Measurements from ENCODE around the gene EIF5B.

The EIF5B gene

GRCh38 chr2:99444222-99444621 lies 107.0 kb downstream of the EIF5B start:
- no peaks in the 10 kb centered on the region for H3K9me2 ChIP-seq (replicated peaks; ENCODE audit: low read depth, low read length)
- no peaks in the 10 kb centered on the region for H3F3A ChIP-seq (ENCODE audit: low read depth)
- H3K4me3 ChIP-seq (ENCODE audit: low read length, poor library complexity, severe bottlenecking) = no peak overlapping the region
- H3K36me3 ChIP-seq (ENCODE audit: insufficient read depth, low read length) = peaks cover 71% of the 10 kb centered on the region
- no peak overlapping the region for H2AFZ ChIP-seq (ENCODE audit: low read length)
- H3K9ac ChIP-seq (ENCODE audit: low read depth, low read length, poor library complexity, severe bottlenecking) = no peak overlapping the region
- H3K79me2 ChIP-seq (ENCODE audit: insufficient read depth, low read length) = 0 out of 2 replicates have a peak, but pooled peaks cover 3% of the 10 kb centered on the region
- H3K4me1 ChIP-seq (ENCODE audit: insufficient read depth, low read length, poor library complexity, severe bottlenecking) = no peaks in the 10 kb centered on the region
- H4K20me1 ChIP-seq (ENCODE audit: insufficient read depth, low read length, poor library complexity, severe bottlenecking) = no peaks in the 10 kb centered on the region
- no peak overlapping the region for H3K4me2 ChIP-seq (ENCODE audit: low read depth, low read length, poor library complexity, severe bottlenecking)
- TF ChIP-seq EZH2phosphoT487 (IDR thresholded peaks at IDR 0.05; ENCODE audit: borderline replicate concordance) (no peak), CTCF (conservative IDR thresholded peaks at IDR 0.05; ENCODE audit: low read length) (no peak)
- no peaks in the 10 kb centered on the region for H3K9me3 ChIP-seq (ENCODE audit: insufficient read depth, low read depth, low read length)
- H3K27me3 ChIP-seq (ENCODE audit: insufficient read depth, low read length, poor library complexity, severe bottlenecking) = no peaks in the 10 kb centered on the region

GRCh38 chr2:99445065-99445464 lies 107.9 kb downstream of the EIF5B start:
- TF ChIP-seq CTCF (conservative IDR thresholded peaks at IDR 0.05; ENCODE audit: low read length) (no peak), EZH2phosphoT487 (IDR thresholded peaks at IDR 0.05; ENCODE audit: borderline replicate concordance) (no peak)
- H4K20me1 ChIP-seq (ENCODE audit: insufficient read depth, low read length, poor library complexity, severe bottlenecking) = no peaks in the 10 kb centered on the region
- H3K9me2 ChIP-seq (replicated peaks; ENCODE audit: low read depth, low read length) = no peaks in the 10 kb centered on the region
- no peak overlapping the region for H3K9ac ChIP-seq (ENCODE audit: low read depth, low read length, poor library complexity, severe bottlenecking)
- no peaks in the 10 kb centered on the region for H3K4me1 ChIP-seq (ENCODE audit: insufficient read depth, low read length, poor library complexity, severe bottlenecking)
- H3K4me3 ChIP-seq (ENCODE audit: low read length, poor library complexity, severe bottlenecking) = no peak overlapping the region
- H3K9me3 ChIP-seq (ENCODE audit: insufficient read depth, low read depth, low read length) = no peaks in the 10 kb centered on the region
- H3K79me2 ChIP-seq (ENCODE audit: insufficient read depth, low read length) = peaks cover 3% of the 10 kb centered on the region; the same call in 1 of the 2 replicates
- H3F3A ChIP-seq (ENCODE audit: low read depth) = no peaks in the 10 kb centered on the region
- no peaks in the 10 kb centered on the region for H3K27me3 ChIP-seq (ENCODE audit: insufficient read depth, low read length, poor library complexity, severe bottlenecking)
- H3K36me3 ChIP-seq (ENCODE audit: insufficient read depth, low read length) = peaks cover 67% of the 10 kb centered on the region
- H2AFZ ChIP-seq (ENCODE audit: low read length) = no peak overlapping the region
- no peak overlapping the region for H3K4me2 ChIP-seq (ENCODE audit: low read depth, low read length, poor library complexity, severe bottlenecking)

GRCh38 chr2:99448556-99448955 lies 111.4 kb downstream of the EIF5B start:
- no peaks in the 10 kb centered on the region for H3K9me2 ChIP-seq (replicated peaks; ENCODE audit: low read depth, low read length)
- H3F3A ChIP-seq (ENCODE audit: low read depth) = no peaks in the 10 kb centered on the region
- H3K9me3 ChIP-seq (ENCODE audit: insufficient read depth, low read depth, low read length) = no peaks in the 10 kb centered on the region
- peaks cover 61% of the 10 kb centered on the region for H3K36me3 ChIP-seq (ENCODE audit: insufficient read depth, low read length)
- no peaks in the 10 kb centered on the region for H3K4me1 ChIP-seq (ENCODE audit: insufficient read depth, low read length, poor library complexity, severe bottlenecking)
- no peak overlapping the region for H2AFZ ChIP-seq (ENCODE audit: low read length)
- H3K9ac ChIP-seq (ENCODE audit: low read depth, low read length, poor library complexity, severe bottlenecking) = no peak overlapping the region
- TF ChIP-seq EZH2phosphoT487 (IDR thresholded peaks at IDR 0.05; ENCODE audit: borderline replicate concordance) (no peak), CTCF (conservative IDR thresholded peaks at IDR 0.05; ENCODE audit: low read length) (no peak)
- peaks cover 3% of the 10 kb centered on the region; the same call in 1 of the 2 replicates for H3K79me2 ChIP-seq (ENCODE audit: insufficient read depth, low read length)
- H3K4me3 ChIP-seq (ENCODE audit: low read length, poor library complexity, severe bottlenecking) = no peak overlapping the region
- H3K27me3 ChIP-seq (ENCODE audit: insufficient read depth, low read length, poor library complexity, severe bottlenecking) = no peaks in the 10 kb centered on the region
- H3K4me2 ChIP-seq (ENCODE audit: low read depth, low read length, poor library complexity, severe bottlenecking) = no peak overlapping the region
- H4K20me1 ChIP-seq (ENCODE audit: insufficient read depth, low read length, poor library complexity, severe bottlenecking) = no peaks in the 10 kb centered on the region
